OCI-LY3 (cell line): ENCODE results near the gene PCGF1.

ENCODE experiments used
- H2AFZ ChIP-seq: fragments of 200-600, 300-600 bp; shearing (Covaris generic); 2 replicates; pipeline ENCODE4 v1.6.0; 2014; ENCODE audit warnings: antibody characterized with exemption, low read depth, low read length
- H3K27ac ChIP-seq: fragments of 200-600, 300-600 bp; sonication (generic); 2 replicates; pipeline ENCODE4 v1.5.1; 2014; ENCODE audit warnings: mild to moderate bottlenecking, low read length, moderate library complexity, mixed read lengths
- H3K27me3 ChIP-seq: fragments of 200-600, 300-600 bp; sonication (generic); 2 replicates; pipeline ENCODE4 v1.6.1; 2014; ENCODE audit warnings: low read depth, low read length, mixed read lengths
- H3K36me3 ChIP-seq: fragments of 200-600, 300-600 bp; sonication (generic); replicated peaks from 2 replicates; pipeline ENCODE3; 2014; ENCODE audit warnings: low read depth, low read length, mixed read lengths
- H3K4me1 ChIP-seq: fragments of 300-600, 200-600 bp; sonication (generic); 2 replicates; pipeline ENCODE4 v1.6.1; 2014; ENCODE audit warnings: low read length, mixed read lengths
- H3K4me2 ChIP-seq: fragments of 200-600, 300-600 bp; sonication (generic); 2 replicates; pipeline ENCODE4 v1.6.1; 2014; ENCODE audit warnings: low read length, mixed read lengths
- H3K4me3 ChIP-seq: fragments of 300-600, 200-600 bp; sonication (generic); 2 replicates; pipeline ENCODE4 v1.5.1; 2014; ENCODE audit warnings: antibody characterized with exemption, mild to moderate bottlenecking, low read length, moderate library complexity
- H3K79me2 ChIP-seq: fragments of 300-600, 200-600 bp; shearing (Covaris generic); 2 replicates; pipeline ENCODE4 v1.6.1; 2014; ENCODE audit warnings: mild to moderate bottlenecking, low read length, mixed read lengths
- H3K9ac ChIP-seq: fragments of 300-600, 200-600 bp; shearing (Covaris generic); 2 replicates; pipeline ENCODE4 v1.6.0; 2014; ENCODE audit warnings: mild to moderate bottlenecking, low read length, moderate library complexity
- H3K9me3 ChIP-seq: fragments of 200-600, 300-600 bp; shearing (Covaris generic); 2 replicates; pipeline ENCODE4 v1.6.1; 2014; ENCODE audit warnings: low read length, mixed read lengths; ENCODE audit not compliant: insufficient read depth
- H4K20me1 ChIP-seq: fragments of 200-600, 300-600 bp; sonication (generic); 2 replicates; pipeline ENCODE4 v1.6.1; 2016; ENCODE audit warnings: low read length, mixed read lengths; ENCODE audit not compliant: insufficient read depth
- CTCF ChIP-seq: fragments of 200-600, 300-600 bp; sonication (generic); IDR thresholded peaks from 2 replicates; pipeline ENCODE4 v1.5.1; 2014; ENCODE audit warnings: antibody characterized with exemption, low read length, low read depth
- EZH2phosphoT487 ChIP-seq: fragments of 200-600 bp; shearing (Covaris generic); IDR thresholded peaks from 2 replicates; pipeline ENCODE4 v1.6.1; 2018; ENCODE audit warnings: antibody characterized with exemption, mixed run types, low read depth

The PCGF1 gene

DNA sequence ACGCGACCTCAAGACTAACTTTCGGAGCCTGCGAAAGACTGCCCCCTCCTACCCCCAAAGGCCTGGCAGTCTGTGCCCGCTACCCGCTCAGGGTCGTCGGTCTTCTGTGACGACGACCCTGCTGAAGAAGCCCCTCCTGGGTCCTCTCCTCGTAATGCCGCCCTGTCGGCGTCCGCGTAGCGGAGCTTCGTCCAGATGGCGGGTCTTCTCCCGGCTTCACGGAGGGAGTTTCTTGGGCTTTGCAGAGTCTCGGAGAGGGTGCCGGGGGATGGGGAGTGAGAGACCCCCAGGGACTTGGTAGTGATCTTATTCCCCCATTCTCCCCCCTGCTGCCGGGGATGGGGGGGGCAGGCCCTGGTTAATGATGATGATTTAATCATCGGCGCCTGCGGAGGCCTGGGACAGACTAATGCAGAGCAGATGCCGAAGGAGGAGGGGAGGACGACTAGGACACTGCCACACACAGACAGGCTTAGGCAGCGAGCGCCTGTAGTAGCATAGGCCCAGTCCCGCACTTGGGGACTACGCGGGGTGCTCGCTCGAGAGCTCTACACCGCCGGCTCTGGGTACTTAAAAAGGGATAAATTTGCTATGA lies 528 bp upstream of the PCGF1 start:
- H3K4me1 ChIP-seq, result peaks cover 32% of the 10 kb centered on the region
- H4K20me1 ChIP-seq, result no peaks in the 10 kb centered on the region
- H3K9me3 ChIP-seq, result no peaks in the 10 kb centered on the region
- peak overlapping the region; percentile 88 for H3K4me2 ChIP-seq
- peaks cover 13% of the 10 kb centered on the region for H3K36me3 ChIP-seq
- H3K9ac ChIP-seq, result peak overlapping the region; percentile 91
- no peak for TF ChIP-seq EZH2phosphoT487
- TF ChIP-seq CTCF, result no peak
- H3K79me2 ChIP-seq, result peaks cover 11% of the 10 kb centered on the region
- H3K27ac ChIP-seq, result peak overlapping the region; percentile 93
- peak overlapping the region; percentile 24; the same call in 1 of the 2 replicates for H2AFZ ChIP-seq
- H3K4me3 ChIP-seq, result peak overlapping the region; percentile 82
- no peaks in the 10 kb centered on the region for H3K27me3 ChIP-seq

DNA sequence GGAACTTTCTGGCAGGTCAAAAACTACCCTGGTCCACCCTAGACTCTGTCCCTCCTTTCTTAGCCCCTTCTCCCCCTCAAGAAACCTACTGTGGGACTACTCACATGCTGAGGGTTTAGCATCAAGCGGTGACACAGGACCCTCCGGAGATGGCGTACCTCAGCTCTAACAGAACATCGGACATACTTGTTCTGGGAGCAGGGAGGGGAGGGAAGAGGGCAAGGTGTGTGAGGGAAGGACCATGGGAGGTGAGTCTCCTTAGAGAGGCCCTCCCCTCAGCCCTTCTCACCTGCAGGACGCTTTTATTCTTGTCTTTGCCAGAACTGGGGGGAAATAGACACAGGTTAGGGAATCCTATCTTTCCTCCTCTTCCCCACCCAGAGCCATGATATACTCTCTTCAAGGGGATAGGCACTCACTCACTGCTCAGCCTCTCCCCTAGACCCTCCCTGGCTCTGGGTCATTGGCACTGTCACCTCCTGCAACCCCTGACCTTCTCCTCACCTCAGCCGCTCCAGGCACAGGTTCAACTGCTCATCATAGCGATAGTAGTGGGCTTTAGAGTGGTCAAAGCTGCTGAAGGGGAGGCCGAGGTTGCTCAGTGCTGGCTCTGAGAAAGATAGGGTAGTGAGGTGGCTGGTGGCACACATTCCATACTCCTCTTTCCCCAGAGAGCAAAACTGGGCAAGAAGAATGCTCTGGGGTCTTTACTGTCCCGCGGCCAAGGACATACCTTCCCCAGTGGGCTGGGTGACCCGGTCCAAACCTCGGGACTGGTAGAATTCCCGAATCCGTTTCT lies 1.8 kb downstream of the PCGF1 start:
- H3K27me3 ChIP-seq, result no peaks in the 10 kb centered on the region
- peaks cover 32% of the 10 kb centered on the region for H3K4me1 ChIP-seq
- no peak overlapping the region for H3K4me3 ChIP-seq
- TF ChIP-seq CTCF, result no peak
- H3K9ac ChIP-seq, result no peak overlapping the region
- peaks cover 11% of the 10 kb centered on the region for H3K79me2 ChIP-seq
- H2AFZ ChIP-seq, result no peak overlapping the region
- H3K4me2 ChIP-seq, result peak overlapping the region; percentile 7; the same call in 1 of the 2 replicates
- H4K20me1 ChIP-seq, result no peaks in the 10 kb centered on the region
- H3K9me3 ChIP-seq, result no peaks in the 10 kb centered on the region
- peaks cover 13% of the 10 kb centered on the region for H3K36me3 ChIP-seq
- no peak overlapping the region for H3K27ac ChIP-seq

DNA sequence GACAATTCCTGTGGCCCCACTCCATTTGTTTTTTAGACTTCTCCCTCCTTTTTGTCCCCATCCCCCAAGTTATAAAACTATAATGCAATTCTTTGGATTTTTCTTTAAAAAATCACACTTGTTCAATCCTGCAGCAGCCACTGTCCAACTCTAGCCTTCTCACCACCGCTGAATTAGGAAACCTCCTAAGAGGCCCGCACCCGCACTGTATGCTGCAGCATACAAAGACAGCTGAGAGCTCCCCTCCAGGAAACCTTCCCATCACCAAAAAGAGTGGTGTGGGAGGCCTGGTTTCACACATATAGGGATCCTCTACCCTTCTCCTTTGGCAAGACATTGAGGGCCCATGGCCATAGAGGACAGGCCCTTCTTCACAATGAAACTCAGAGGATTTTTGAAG lies 2.9 kb downstream of the PCGF1 start:
- Histone ChIP-seq H3K9ac (no peak overlapping the region), H3K4me3 (no peak overlapping the region), H3K4me2 (no peak overlapping the region), H3K9me3 (no peaks in the 10 kb centered on the region), H4K20me1 (no peaks in the 10 kb centered on the region), H3K4me1 (peaks cover 29% of the 10 kb centered on the region), H2AFZ (no peak overlapping the region), H3K27me3 (no peaks in the 10 kb centered on the region), H3K27ac (no peak overlapping the region), H3K36me3 (peaks cover 13% of the 10 kb centered on the region), H3K79me2 (peaks cover 11% of the 10 kb centered on the region)
- TF ChIP-seq EZH2phosphoT487 (no peak), CTCF (no peak)
